Measurements from ENCODE around the gene ZNF503. TPM values are rescaled to one million over a fixed set of nuclear protein-coding genes. Genes with fewer than 3 reads are reported as not detected.

Gene ZNF503
- total and polyA plus RNA-seq, 10 of the 15 experiments (the other 5 are each of a cell fraction or from before 2014, with no cell fraction given) = 0.05 to 1.1 (median 0.11) TPM; not detected in 1

GRCh38 chr10:75403144-75403938 is 1.8 kb upstream of the ZNF503 start:
- H3K79me2 ChIP-seq (ENCODE audit: control insufficient read depth, insufficient read depth, low read length) = no peaks in the 10 kb centered on the region
- ChIA-PET SMC1A (ENCODE audit: uncharacterized antibody, unreplicated experiment) (interaction anchor here (0.6 to 2.2 kb wide), 7 partner anchors 38 to 248 kb away, joined by 3 to 7 read pairs (median 3); no protein-coding TSS in a partner anchor), POLR2A (interaction anchor here (1.0 to 1.1 kb wide), 2 partner anchors 29 to 208 kb away, joined by 3 to 4 read pairs; no protein-coding TSS in a partner anchor), CTCF (interaction anchor here (0.7 to 5.7 kb wide), 4 partner anchors 49 to 900 kb away, joined by 3 to 38 read pairs (median 6); no protein-coding TSS in a partner anchor), RAD21 (ENCODE audit: unreplicated experiment) (interaction anchor here (1.1 to 3.9 kb wide), 3 partner anchors 249 to 634 kb away, joined by 6 to 38 read pairs (median 9); no protein-coding TSS in a partner anchor)
- no peak overlapping the region for H3K4me3 ChIP-seq
- DNase-seq (ENCODE audit: low read depth, low spot score) (no peak), FAIRE-seq (no peak), ATAC-seq (no peak; the same call in 2 of the 3 replicates)
- BruUV-seq (replicated peaks) = no TSS peak
- no peak overlapping the region for H2AFZ ChIP-seq (ENCODE audit: control insufficient read depth, low read depth, low read length)
- H3K9me3 ChIP-seq (replicated peaks; ENCODE audit: control insufficient read depth, insufficient read depth, low read length) = no peaks in the 10 kb centered on the region; the same call in 2 of the 3 replicates
- in situ Hi-C loops (cut with MboI) (no loop called here), intact Hi-C loops (cut with micrococcal nuclease; ENCODE audit: unreplicated experiment) (loop anchor here (5.0 to 10.0 kb wide), 4 partner anchors 139 to 901 kb away; no protein-coding TSS in a partner anchor)
- peaks cover 9 to 10% of the 10 kb centered on the region in 2 experiments for H3K27me3 ChIP-seq (replicated peaks in 1 of 2; ENCODE audit: control insufficient read depth in 2 of 2, insufficient read depth in 2 of 2, low read length in 1 of 2)
- 8% methylated on average over 56 of the region's 56 CpGs for WGBS (ENCODE audit: insufficient coverage, insufficient replicate concordance, low lambda C conversion rate, missing lambda C conversion rate)
- no peak overlapping the region for H3K9ac ChIP-seq (ENCODE audit: control insufficient read depth, insufficient read depth, low read length)
- no peak overlapping the region for H3K27ac ChIP-seq (ENCODE audit: control insufficient read depth, insufficient read depth)
- no peaks in the 10 kb centered on the region for H3K36me3 ChIP-seq (ENCODE audit: control insufficient read depth in 2 of 2, insufficient read depth in 2 of 2, low read length in 1 of 2)
- TF ChIP-seq CEBPB (IDR thresholded peaks at IDR 0.05; ENCODE audit: borderline replicate concordance in 1 of 2, low read depth in 2 of 2, low read length in 2 of 2) (no peak), ATF3 (IDR thresholded peaks at IDR 0.05; ENCODE audit: borderline replicate concordance, extremely low read depth, low read depth, low read length) (no peak), CREM (IDR thresholded peaks at IDR 0.05; ENCODE audit: low read depth) (no peak), SUZ12 (IDR thresholded peaks at IDR 0.05; ENCODE audit: unreplicated experiment) (peak; percentile 12), IKZF2 (IDR thresholded peaks at IDR 0.05) (0 out of 4 replicates have a peak, but pooled peaks of 1 of the 2 experiments have one; percentile 8)
- TF ChIP-seq, protein P1, sequence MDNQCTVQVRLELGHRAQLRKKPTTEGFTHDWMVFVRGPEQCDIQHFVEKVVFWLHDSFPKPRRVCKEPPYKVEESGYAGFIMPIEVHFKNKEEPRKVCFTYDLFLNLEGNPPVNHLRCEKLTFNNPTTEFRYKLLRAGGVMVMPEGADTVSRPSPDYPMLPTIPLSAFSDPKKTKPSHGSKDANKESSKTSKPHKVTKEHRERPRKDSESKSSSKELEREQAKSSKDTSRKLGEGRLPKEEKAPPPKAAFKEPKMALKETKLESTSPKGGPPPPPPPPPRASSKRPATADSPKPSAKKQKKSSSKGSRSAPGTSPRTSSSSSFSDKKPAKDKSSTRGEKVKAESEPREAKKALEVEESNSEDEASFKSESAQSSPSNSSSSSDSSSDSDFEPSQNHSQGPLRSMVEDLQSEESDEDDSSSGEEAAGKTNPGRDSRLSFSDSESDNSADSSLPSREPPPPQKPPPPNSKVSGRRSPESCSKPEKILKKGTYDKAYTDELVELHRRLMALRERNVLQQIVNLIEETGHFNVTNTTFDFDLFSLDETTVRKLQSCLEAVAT (IDR thresholded peaks at IDR 0.05) = 0 out of 2 replicates have a peak, but pooled peaks have one; percentile 33
- peak overlapping the region; percentile 13; the same call in 1 of the 2 replicates for H3K4me2 ChIP-seq (ENCODE audit: control insufficient read depth, insufficient read depth)
- no peaks in the 10 kb centered on the region; the same call in 1 of the 2 replicates for H3K4me1 ChIP-seq (ENCODE audit: control insufficient read depth, insufficient read depth, low read length)
- no peaks in the 10 kb centered on the region for H4K20me1 ChIP-seq (ENCODE audit: control insufficient read depth, insufficient read depth)

Data from GM12878 (cell line).